Activated CD8-positive, alpha-beta memory T cell treated with anti-CD3 and anti-CD28 coated beads, Interleukin-2, amount 50 U/mL, for 1 hour (primary cell): Measurements from ENCODE around the gene SPATS2L.

Experiments
- DNase-seq: peaks from one replicate; pipeline ENCODE4 v3.0.0-alpha.2; 2020; ENCODE audit errors: extremely low read depth

SPATS2L gene

DNA sequence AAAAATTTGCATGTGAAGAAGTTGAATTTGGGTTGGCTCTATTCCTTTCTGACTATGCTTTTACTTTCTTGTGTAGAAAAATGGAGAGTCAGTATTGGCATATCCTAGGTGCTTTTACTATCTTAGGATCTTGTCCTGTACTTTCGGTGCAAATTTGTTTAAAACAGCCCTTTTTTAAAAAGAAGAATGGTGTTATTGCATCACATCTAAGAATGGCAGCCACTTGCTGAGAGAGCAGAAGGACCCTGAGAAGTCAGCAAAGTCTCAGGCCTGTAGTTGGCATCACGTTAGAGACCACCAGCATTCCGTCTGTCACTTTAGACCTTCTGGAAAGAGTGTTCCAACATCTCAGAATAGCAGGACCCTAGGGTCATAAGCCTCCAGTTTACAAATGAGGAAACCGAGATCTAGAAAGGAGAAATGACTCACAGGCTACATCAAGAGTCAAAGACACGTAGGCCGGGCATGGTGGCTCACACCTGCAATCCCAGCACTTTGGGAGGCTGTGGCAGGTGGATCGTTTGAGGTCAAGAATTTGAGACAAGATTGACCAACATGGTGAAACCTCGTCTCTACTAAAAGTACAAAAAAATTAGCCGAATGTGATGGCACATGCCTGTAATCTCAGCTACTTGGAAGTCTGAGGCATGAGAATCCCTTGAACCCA lies 42.5 kb downstream of the SPATS2L start:
- no peak for DNase-seq

DNA sequence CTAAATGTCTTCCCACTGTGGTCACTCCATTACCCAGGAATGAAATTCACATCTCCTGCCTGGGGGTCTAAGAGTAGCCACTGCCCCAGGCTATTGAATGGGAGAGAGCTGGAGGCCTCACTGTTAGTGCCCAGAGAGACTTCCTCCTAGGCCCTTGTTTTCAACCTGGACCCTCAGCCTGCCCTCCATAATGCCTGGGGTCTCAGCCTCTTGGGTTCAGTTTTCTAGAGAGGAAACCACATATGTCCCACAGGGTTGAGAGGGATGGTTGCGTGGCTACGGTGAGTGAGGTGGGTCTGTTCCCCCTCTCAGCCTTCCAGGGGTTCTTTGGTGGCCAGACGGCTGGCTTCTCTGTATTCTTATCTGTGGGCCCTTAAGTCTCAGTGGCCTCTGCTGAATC lies 43.4 kb downstream of the SPATS2L start:
- no peak for DNase-seq

DNA sequence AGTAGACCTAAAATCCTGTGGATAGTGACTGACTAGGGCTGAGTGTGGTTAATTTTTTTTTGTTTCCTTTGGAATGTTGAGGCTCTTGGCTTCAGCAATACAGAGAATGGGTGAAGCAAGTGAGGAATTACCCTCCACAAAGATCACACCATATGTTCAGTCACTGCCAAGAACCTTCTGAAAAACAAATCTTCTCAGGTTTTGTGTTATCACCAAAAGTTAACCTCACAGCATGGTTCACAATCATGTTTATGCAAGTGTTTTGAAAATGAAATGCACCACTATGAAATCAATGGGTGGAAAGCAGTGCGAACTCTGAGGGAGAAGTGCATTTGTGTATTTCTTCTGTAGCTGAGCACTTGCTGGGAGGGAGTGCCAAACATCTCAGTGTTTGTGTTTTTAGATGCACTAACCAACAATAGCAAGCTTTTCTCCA lies 44.4 kb downstream of the SPATS2L start:
- DNase-seq, result no peak

DNA sequence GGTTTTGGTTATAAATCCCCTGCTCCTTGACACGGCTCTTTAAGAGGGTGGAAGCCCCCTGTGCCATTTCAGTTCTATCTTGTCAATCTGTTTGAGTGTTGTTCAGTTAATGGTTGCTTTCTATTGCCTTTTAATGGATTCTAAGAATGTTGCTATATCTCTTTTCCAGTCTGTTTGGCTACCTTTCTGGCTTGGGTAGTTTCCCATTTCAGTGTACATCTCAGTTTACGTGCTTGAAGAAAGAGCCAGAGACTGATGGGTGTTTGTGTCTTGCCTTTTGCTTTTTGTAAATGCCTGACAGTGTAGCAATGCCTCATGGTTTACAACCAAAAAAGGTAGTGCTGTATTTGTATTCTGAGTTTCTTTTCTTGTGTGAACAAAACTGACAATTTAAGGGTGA lies 45.3 kb downstream of the SPATS2L start:
- DNase-seq, result no peak

DNA sequence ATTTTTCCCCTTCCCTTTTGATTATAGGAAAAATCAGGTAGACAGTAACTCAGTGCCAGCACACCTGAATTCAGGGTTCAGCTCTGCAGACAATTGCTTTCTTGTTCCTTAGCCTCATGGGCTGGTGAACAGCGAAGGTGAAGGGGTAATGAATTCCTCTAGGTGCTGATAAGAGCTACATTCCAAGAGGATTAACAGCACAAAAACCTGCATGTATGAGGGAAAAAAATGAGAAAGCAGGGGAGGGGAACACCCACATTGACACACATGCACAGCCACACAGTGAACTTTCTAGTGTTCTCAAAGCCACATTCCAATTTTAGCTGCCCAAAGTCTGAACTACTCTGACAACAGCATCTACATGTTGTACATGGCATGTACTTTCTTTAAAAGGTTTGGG lies 46.1 kb downstream of the SPATS2L start:
- no peak for DNase-seq

DNA sequence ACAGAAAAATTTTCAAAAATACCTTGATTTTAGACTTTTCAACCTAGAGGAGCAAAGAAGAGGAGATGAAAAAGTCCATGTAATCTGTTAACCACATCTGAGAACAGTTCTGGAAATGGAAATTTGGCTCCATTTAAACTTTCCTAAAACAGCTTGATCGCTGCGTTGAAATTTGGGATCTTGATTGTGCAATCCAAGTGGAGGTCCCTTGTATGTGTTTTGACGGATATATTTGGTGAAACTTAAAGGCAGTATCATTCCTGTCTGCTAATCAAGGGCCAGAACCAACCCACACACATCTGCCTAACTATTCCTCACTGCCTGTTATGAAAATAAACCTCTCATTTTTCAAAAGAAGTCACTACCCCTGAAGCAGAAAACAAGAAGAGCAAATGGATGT lies 46.6 kb downstream of the SPATS2L start:
- DNase-seq, result no peak

DNA sequence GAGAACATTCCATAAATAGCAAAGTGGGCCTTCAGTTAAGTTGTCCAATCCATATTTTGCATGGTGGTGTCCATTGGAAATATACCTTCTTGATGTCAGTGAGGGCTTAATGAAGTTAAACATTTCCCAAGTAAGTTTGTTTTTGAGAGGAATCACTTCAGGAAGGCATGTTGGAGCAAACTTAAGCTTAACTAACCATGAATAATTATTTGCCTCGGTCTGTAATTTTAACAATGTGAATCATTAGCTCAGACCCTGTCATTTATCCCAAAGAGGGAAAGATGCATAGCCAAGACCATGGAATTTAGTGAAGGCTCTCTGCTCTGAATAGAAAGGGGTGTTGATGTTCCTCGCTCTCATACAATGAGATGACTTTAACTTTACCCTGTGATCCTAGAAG lies 47.4 kb downstream of the SPATS2L start:
- no peak for DNase-seq

DNA sequence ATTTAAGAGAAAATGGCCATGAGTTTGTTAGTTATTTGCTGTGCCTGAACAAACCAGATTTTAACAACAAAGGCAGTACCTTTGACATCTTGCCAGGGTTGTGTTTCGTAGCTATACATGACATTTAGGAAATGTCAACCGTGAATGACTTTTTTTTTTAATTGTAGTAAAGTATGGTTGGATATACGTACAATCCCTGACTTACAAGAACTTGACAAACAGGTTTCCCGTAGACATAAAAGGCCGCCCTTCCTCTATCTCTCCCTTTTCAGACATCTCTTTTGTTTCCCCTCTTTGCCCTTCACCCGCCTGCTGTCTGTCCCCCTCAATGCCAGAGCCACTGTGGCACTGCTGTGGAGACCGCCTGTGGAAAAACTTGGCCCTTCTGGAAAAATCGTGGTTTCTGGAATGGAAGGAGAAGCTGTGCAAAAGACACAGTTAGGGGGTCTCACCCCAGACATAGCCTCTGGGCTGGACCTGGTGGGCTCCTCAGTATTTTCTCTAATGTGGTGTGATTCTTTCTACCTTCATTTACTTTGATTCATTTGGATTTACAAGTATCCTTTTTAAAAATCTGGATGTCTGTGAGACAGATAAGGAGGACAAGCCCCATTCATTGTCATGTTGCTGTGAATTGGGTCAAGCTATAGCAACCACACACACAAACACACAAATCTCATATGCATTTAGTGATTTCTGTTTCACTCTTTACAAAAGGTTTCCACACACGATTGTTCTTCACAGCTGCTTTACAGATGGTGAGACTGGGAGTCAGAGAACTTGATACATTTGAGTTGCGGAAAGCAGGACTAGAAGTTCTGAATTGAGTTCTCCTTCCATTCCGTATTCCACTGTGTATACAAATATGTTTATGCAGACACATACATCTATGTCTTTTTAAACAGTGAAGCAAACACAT lies 48.6 kb downstream of the SPATS2L start:
- DNase-seq, result no peak

DNA sequence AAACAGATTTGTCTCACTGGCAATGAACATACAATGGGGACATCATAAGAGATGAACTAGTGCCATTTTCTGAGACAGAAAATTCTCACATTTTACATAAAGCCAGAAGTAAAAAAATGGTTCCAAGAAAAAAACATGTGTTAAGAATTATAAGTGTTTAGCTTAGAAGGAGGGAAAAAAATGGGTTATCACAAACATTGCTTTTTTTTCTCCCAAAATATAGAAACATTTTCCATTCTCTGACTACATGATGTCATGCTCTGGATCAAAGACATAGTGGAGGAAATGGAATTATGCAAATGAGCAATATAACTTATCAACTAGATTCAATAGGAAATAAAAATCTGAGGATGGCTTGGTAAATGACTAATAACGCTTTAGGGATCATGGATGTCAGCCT lies 49.8 kb downstream of the SPATS2L start:
- DNase-seq, result no peak

DNA sequence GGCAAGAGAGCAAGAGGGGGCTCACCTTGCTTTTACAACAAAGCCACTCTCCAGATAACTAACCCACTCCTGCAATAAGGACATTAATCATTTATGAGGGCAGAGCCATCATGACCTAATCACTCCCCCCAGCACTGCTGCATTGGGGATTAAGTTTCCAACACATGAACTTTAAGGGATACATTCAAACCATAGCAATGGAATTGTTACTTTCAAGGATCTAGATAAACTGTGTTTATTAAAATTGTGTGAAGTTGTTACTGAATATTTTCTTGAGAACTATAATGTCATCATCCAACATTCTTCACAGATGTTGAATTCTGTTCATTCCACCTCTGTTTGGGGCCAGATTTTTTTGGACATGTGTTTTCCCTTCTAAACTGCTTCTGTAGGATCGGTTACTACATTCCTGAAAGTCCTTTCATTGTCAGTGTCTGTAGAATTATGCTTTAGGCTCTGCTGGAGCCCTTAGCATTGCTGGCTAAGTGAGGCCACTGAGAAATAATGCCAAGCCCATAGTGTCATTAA lies 50.4 kb downstream of the SPATS2L start:
- no peak for DNase-seq

DNA sequence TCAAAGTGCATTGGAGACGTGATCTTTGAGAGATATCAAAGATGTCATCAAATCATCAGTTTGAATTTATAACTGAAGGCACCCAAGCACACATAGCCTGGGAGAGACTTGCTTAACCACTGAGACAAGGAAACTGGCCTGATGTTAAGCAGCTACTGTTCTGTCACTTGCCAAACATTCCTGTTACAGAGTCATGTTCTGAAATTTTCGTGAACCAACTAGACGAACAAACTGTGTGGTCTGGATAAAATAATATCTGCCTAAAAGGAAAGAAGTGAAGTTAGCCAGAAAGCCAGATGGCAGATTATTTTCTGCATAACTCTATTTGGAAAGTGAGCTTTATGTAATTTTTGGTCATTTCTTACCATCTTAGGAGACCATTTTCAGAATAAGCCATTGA lies 51.4 kb downstream of the SPATS2L start:
- no peak for DNase-seq

DNA sequence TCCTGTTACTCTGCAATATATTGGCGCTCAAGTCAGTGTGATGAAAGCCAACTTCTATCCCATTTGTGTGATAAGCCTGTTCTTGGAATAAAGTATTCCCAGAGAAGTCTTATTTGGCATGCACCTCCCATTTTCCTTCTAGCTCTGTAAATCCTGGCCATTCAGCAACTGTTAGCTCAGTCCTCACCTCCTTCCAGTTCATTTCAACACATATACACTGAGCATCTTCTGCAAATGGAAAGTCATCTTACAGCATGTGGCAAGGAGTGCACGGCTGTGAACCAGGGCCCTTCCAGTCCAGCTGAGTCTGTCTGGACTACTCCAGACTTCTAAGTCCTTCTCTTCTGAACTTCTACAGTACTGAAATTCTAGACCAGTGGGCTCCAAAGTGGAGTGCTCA lies 53.1 kb downstream of the SPATS2L start:
- DNase-seq, result no peak

DNA sequence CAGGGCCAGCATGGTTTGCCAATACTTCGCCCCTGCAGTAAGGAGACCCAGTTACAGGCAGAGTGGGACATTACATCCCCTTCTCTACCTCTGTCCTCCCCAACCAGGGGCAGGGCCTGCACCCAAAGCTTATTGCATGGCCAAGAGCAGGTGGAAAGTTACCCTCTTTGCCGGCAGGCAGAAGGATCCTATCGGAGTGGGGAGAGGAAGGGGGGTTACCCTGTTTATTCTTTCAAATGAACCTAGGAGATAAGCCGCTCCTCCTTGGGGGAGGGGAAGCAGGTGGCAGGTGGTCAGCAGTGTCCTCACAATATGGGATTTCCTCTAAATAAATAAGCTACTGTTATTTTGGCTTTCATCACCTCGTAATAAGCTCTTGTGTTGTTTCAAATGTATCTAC lies 53.9 kb downstream of the SPATS2L start:
- DNase-seq, result no peak

DNA sequence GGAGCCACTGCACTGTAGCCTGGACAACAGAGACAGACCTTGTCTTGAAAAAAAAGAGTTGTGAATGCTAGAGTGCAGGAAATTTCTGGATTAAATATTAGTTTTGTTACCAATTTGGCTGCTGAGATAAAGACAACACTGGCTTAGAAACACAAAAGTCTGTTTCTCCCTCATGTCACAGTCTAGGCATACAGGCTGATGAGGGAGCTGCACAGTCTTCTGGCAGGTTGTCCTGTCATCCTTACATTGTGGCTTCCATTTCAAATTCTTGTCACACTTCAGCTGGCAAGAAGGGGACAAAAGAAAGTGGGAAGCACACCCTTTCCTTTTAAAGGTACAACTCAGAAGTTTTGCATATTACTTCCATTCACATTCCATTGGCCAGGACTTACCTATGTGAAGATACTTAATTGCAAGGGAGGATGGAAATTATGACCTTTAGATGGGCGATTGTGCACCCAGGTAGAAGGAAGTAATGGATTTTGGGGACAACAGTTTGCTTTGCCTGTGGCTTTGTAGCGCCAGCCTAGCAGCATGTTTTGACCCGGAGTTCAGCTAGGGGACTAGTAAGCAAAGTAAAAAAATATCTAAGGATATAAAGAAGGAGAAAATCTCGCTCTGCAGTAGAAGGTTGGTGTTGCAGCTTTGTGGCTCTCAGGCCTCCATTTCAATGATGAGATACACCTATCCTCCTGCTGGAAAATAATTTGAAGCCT lies 55.9 kb downstream of the SPATS2L start:
- DNase-seq, result no peak

DNA sequence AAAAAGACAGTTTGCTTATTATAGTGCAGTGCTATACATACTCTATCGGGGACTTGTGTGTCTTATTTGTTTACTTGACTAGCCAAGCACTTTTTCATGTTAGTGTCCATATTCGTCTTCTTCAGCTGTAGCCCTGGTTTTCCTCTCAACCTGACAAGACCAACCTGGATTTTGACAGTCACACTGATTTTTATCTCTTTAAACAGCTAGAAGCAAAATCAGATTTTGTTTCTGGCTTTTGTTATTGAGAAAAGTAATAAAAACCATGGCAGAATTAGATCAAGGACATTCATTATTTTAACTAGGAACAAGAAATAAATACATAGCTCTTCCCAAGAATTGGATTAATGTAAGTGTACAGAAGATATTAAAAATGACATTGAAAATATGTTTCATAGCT lies 56.8 kb downstream of the SPATS2L start:
- no peak for DNase-seq

DNA sequence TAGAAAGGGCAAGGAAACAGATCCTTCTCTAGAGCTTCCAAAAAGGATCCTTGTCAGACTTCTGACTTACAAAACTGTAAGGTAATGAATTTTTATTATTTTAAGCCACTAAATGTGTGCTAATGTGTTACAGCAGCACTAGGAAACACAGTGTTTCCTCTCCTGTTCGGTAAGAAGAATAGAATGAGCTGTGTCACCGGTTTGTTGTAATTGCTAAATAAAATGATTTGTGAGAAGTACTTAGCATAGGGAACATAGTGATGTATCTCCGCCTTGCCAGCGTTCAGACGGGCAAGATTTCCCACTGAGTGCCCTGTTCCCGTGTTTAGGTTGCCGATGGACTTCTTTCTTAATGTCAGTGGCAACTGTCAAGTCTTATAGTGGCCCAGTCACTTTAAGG lies 57.6 kb downstream of the SPATS2L start:
- no peak for DNase-seq

DNA sequence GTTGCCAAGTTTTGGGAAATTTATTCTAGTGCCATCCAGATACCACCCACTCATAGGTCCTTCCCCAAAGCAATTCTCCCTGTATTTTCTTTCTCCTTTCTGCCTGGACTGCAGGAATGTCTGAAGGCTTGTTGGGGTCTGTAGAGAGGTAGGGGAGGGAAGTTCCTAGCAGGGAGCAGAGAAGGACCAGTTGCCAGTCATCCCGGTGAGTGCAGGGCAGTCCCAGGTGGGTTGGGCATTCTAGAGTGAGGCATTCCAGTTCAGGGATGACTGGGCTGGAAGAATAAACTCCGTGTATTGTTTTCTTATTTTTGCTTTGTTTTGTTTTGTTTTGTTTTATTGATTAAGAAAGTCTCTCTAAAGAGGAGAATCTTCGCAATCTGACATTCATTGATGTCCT lies 58.1 kb downstream of the SPATS2L start:
- no peak for DNase-seq

DNA sequence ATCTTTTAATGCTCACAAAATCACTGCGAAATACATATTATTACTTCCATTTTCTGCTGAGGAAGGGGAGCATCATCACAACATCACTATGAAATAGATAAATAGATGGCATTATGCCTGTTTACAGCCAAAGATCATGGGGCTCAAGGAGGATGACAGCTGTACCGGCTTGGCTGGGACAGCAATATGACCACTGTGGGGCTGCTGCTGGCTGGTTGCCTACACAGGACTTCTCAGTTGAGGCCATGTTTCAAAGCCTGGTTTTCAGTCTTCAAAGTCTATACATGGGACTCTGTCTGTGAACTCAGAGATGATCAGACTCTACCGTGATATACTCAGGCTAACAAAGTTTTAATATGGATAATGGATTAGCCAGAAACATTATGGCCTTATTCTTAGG lies 58.7 kb downstream of the SPATS2L start:
- DNase-seq, result no peak

DNA sequence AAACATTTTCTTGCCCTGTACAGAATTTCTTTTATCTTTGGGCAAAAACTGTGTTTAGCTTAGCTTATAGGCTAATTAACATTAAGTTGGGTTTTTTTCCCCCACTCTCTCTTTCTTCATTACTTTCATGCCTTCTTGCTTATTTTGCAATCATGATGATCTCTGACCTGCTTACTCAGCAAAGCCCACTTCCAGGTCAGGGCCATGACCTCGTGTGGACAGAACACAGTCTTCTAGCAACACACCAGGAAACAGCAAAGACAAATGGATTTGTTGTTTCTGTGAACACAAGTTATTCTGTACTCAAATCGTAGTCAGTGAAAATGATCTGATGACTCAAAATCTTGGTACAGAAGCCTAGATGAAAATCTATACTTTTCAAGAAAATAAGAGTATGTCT lies 60.7 kb downstream of the SPATS2L start:
- no peak for DNase-seq

DNA sequence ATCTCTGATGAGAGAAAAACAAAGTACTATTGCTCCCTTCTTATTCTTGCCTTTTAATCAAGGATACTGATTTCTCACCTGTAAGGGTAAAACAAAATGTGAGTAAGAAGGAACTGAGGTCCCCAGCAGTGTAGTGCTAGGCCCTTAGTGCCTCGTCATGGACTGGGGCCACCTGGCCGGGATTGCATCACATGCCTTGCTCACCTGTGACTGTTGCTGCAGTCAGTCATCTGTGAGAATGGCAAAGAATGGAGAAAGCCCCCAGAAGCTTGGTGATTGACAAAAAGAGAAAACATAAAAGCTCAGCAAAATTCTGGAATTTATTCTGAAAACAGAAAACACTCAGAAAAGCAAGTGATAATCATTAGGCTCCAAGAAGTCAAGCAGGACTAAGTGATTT lies 63.4 kb downstream of the SPATS2L start:
- DNase-seq, result no peak

DNA sequence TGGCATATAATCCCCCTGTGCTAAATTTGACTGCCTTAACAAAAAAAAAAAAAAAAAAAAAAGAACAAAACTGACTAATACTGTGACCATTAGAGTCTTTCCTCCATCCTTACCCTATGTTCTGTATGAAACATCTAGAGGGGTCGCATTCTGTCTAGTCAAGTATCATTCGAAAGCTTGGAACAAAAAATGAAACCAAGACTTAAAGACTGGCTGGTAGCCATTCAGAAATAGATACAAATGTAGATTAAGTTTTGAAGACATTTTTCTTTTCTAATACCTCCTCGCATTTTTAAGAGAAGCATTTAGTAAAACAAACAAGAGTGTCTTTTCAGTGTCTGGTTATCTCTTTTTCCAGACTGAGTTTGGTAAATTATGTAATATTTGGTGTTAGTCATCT lies 66.7 kb downstream of the SPATS2L start:
- DNase-seq, result no peak

DNA sequence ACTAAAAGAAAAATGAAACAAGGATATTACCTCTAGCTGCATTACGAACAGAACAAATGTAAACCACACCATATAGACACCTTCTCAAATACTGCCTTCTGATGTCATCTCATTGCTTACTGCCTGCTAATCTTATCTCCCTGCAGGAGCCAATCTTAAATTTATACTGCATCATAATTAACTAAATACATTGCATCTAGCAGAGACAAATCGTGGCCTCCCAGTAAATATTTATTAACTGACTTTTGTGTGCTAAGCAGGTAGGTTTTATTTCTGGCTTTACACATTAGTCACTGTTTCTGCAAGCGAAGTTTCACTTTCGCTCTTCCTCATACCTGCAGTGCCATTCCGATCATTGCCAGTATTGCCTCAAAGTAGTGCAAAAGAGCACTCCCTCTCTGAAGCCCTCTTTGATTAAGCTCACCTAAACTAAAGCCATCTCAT lies 67.5 kb downstream of the SPATS2L start:
- no peak for DNase-seq
